CD14-positive monocyte (primary cell): ENCODE results near the gene CAMTA1. TPM values are rescaled to one million over a fixed set of nuclear protein-coding genes. Genes with fewer than 3 reads are reported as not detected.

Experiments
- DNase-seq, 3 donors: peaks; one replicate each; pipeline ENCODE4 v3.0.0-alpha.2; 2011 to 2022
- H2AFZ ChIP-seq: 2 replicates; pipeline ENCODE4 v1.6.0; 2012; ENCODE audit warnings: mild to moderate bottlenecking, low read depth, low read length, inconsistent platforms; ENCODE audit not compliant: insufficient read depth, poor library complexity, severe bottlenecking
- H3K27ac ChIP-seq, 2 donors: 1 replicate in 1 of 2; 2 replicates in 1 of 2; pipeline ENCODE4 v1.5.1; 2012 to 2013; ENCODE audit warnings: low read length in 2 of 2, control low read depth in 1 of 2, inconsistent platforms in 1 of 2, low read depth in 1 of 2, mild to moderate bottlenecking in 1 of 2
- H3K27me3 ChIP-seq, 2 donors: one replicate each; pipeline versions ENCODE4 v1.6.0 to v1.6.1; 2011 to 2013; ENCODE audit warnings: low read length in 2 of 2; ENCODE audit not compliant: control insufficient read depth in 2 of 2, insufficient read depth in 2 of 2
- H3K36me3 ChIP-seq, 2 donors: replicated peaks in 1 of 2; 1 replicate in 1 of 2; 2 replicates in 1 of 2; pipeline versions ENCODE4 v1.5.1 to v1.6.1; 2012 to 2013; ENCODE audit warnings: low read length in 2 of 2, control low read depth in 1 of 2, inconsistent platforms in 1 of 2, mild to moderate bottlenecking in 1 of 2; ENCODE audit not compliant: insufficient read depth in 2 of 2, control insufficient read depth in 1 of 2
- H3K4me1 ChIP-seq, 2 donors: 1 replicate in 1 of 2; 2 replicates in 1 of 2; pipeline versions ENCODE4 v1.5.1 to v1.6.1; 2012 to 2013; ENCODE audit warnings: low read length in 2 of 2, control low read depth in 1 of 2, inconsistent platforms in 1 of 2, mild to moderate bottlenecking in 1 of 2, moderate library complexity in 1 of 2; ENCODE audit not compliant: insufficient read depth in 2 of 2, control insufficient read depth in 1 of 2
- H3K4me2 ChIP-seq: replicated peaks from 2 replicates; pipeline ENCODE3; 2012; ENCODE audit warnings: low read length, moderate library complexity, mild to moderate bottlenecking; ENCODE audit not compliant: poor library complexity, severe bottlenecking; ENCODE audit errors: extremely low read depth
- H3K4me3 ChIP-seq, 3 experiments: fragments of 200-600 bp in 1 of 3; sonication (generic) in 1 of 3; replicated peaks in 1 of 3; 1 replicate in 2 of 3; 2 replicates in 1 of 3; pipeline ENCODE4 v1.5.1; 2011 to 2013; ENCODE audit warnings: low read length in 3 of 3, mild to moderate bottlenecking in 3 of 3, control low read depth in 2 of 3, low read depth in 2 of 3, inconsistent platforms in 1 of 3, moderate library complexity in 1 of 3
- H3K79me2 ChIP-seq: 2 replicates; pipeline ENCODE4 v1.6.0; 2012; ENCODE audit warnings: mild to moderate bottlenecking, control low read depth, inconsistent platforms, low read length, moderate library complexity; ENCODE audit not compliant: insufficient read depth
- H3K9ac ChIP-seq: 2 replicates; pipeline ENCODE4 v1.6.0; 2017; ENCODE audit warnings: low read length, mild to moderate bottlenecking; ENCODE audit not compliant: insufficient read depth, poor library complexity, severe bottlenecking
- H3K9me3 ChIP-seq, 2 donors: replicated peaks in 1 of 2; 1 replicate in 1 of 2; 2 replicates in 1 of 2; pipeline versions ENCODE4 v1.5.1 to v1.6.1; 2012 to 2013; ENCODE audit warnings: low read length in 2 of 2, control low read depth in 1 of 2; ENCODE audit not compliant: control insufficient read depth in 1 of 2, insufficient read depth in 1 of 2
- H4K20me1 ChIP-seq: 2 replicates; pipeline ENCODE4 v1.6.0; 2012; ENCODE audit warnings: mild to moderate bottlenecking, low read length, control low read depth, moderate library complexity; ENCODE audit not compliant: insufficient read depth
- H3K27ac Mint-ChIP-seq, 7 donors: one replicate each; pipeline ENCODE4 v1.8.0; 2020; ENCODE audit warnings: mild to moderate bottlenecking in 7 of 7, mixed read lengths in 7 of 7, moderate library complexity in 6 of 7, inconsistent platforms in 2 of 7
- H3K27me3 Mint-ChIP-seq, 3 donors: one replicate each; pipeline ENCODE4 v1.8.0; 2021 to 2022; ENCODE audit warnings: low read depth in 3 of 3, mild to moderate bottlenecking in 3 of 3, mixed read lengths in 3 of 3, moderate library complexity in 3 of 3, inconsistent platforms in 1 of 3
- H3K36me3 Mint-ChIP-seq, 2 donors: one replicate each; pipeline ENCODE4 v1.8.0; 2020; ENCODE audit warnings: mixed read lengths in 2 of 2, inconsistent platforms in 1 of 2, mild to moderate bottlenecking in 1 of 2
- H3K4me1 Mint-ChIP-seq: one replicate; pipeline ENCODE4 v1.8.0; 2020; ENCODE audit warnings: mild to moderate bottlenecking, mixed read lengths
- H3K4me3 Mint-ChIP-seq, 2 donors: one replicate each; pipeline ENCODE4 v1.8.0; 2020; ENCODE audit warnings: mild to moderate bottlenecking in 2 of 2, mixed read lengths in 2 of 2, moderate library complexity in 1 of 2
- H3K9me3 Mint-ChIP-seq, 7 donors: one replicate each; pipeline ENCODE4 v1.8.0; 2020 to 2022; ENCODE audit warnings: mixed read lengths in 7 of 7, mild to moderate bottlenecking in 6 of 7, moderate library complexity in 6 of 7, inconsistent platforms in 2 of 7
- CTCF ChIP-seq: fragments of 200-600 bp; IDR thresholded peaks from one replicate; pipeline ENCODE4 v1.8.0; 2022; ENCODE audit warnings: antibody characterized with exemption, mild to moderate bottlenecking
- WGBS: methylation state at CpG from one replicate; pipeline ENCODE4 v1.1.5; 2013; ENCODE audit warnings: missing lambda C conversion rate; ENCODE audit not compliant: insufficient coverage; 5-methylcytosine and 5-hydroxymethylcytosine counted together
- intact Hi-C, 2 donors: fragments of 100-400 bp; cut with micrococcal nuclease; formaldehyde crosslinking; loops; one replicate each; pipeline versions ENCODE4 v1.15.0 to v1.15.1; 2023
- polyA plus RNA-seq, 3 donors: library from polyadenylated mRNA; depleted of rRNA in 1 of 3; unstranded in 2 of 3; stranded (reverse) in 1 of 3; fragments of 300-500 nt in 2 of 3; fragments of >200 nt in 1 of 3; fragmentation: Illumina TruSeq in 2 of 3; gene quantifications; 1 replicate in 2 of 3; 2 replicates in 1 of 3; pipeline ENCODE4 v1.2.3, GENCODE V29; 2012 to 2021

The CAMTA1 gene
- polyA plus RNA-seq, 3 donors: 52.0 to 89.6 (median 78.3) TPM

GRCh38 chr1:7346070-7346596, 560.9 kb downstream of the CAMTA1 start:
- intact Hi-C loops: no loop called here
- no peak overlapping the region for H3K27ac Mint-ChIP-seq
- no peak for DNase-seq
- Histone ChIP-seq H3K9me3 (no peaks in the 10 kb centered on the region), H3K36me3 (no peaks in the 10 kb centered on the region), H3K9ac (no peak overlapping the region), H2AFZ (no peak overlapping the region), H3K27ac (no peak overlapping the region), H3K4me1 (no peaks in the 10 kb centered on the region), H3K4me2 (no peak overlapping the region), H3K27me3 (no peaks in the 10 kb centered on the region), H4K20me1 (no peaks in the 10 kb centered on the region), H3K79me2 (no peaks in the 10 kb centered on the region), H3K4me3 (no peak overlapping the region)
- peaks cover 0 to 2% (median 0%) of the 10 kb centered on the region in 7 donors for H3K9me3 Mint-ChIP-seq
- H3K4me3 Mint-ChIP-seq: no peak overlapping the region
- 67% methylated on average over 2 of the region's 3 CpGs for WGBS
- H3K27me3 Mint-ChIP-seq: peaks cover 3 to 6% (median 4%) of the 10 kb centered on the region in 3 donors
- TF ChIP-seq CTCF: no peak
- no peaks in the 10 kb centered on the region for H3K4me1 Mint-ChIP-seq
- H3K36me3 Mint-ChIP-seq: no peaks in the 10 kb centered on the region

DNA sequence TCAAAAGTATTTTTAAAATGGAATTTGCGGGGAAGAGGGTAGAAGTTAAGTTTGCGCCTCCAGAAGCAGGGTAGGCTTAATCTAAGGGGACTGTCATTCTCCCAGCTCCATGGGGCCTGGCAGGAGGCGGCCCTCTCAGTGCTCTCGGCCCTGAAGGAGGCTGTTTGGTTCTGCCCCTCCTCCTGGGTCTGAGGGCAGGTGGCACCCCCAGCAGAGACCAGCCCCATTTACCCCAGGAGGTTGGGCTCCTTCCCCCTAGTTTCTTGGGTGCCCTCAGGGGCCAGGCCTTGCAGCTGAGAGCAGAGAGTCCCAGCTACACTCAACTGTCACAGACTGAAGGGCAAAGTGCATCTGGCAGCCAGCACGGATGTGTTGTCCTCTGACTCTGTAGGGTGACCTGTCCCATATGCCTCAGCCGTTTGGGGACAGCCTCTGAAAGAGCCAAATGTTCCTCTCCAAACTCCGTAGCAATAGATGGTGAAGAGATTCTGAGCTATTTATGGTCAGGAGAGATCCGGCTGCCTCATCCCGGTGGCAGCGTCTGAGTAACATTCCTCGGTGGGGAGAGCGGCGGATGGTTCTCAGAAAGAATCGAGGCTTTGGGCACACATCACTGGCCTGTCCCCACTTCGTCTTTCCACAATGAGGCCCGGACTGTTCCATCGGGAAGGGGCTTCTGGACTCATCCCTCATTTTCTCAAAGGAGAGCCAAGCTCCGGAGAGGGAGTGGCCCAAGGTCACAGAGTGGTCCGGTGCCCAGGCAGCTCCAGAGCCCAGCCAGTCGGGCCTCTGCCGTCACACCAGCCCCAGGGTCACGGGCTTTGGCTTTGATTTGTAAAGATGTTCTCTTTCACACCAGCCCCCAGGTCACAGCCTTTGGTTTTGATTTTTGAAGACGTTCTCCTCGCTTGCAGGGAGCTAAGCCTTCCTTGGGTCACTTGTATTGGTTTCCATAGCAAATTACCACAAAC, 561.6 kb downstream of the CAMTA1 start:
- intact Hi-C loops: no loop called here
- no peak for DNase-seq
- no peaks in the 10 kb centered on the region for H3K4me1 Mint-ChIP-seq

More for the DNA sequence above, 561.6 kb downstream of the CAMTA1 start:
- no peak overlapping the region for H3K27ac ChIP-seq
- H3K4me3 ChIP-seq: no peak overlapping the region
- no peaks in the 10 kb centered on the region for H3K36me3 ChIP-seq
- Mint-ChIP-seq H3K27ac (no peak overlapping the region), H3K9me3 (peaks cover 0 to 2% (median 0%) of the 10 kb centered on the region in 7 donors), H3K4me3 (no peak overlapping the region), H3K36me3 (no peaks in the 10 kb centered on the region), H3K27me3 (peaks cover 4 to 6% (median 4%) of the 10 kb centered on the region in 3 donors)
- H3K4me2 ChIP-seq: no peak overlapping the region
- 93% methylated on average over 19 of the region's 24 CpGs for WGBS
- no peak overlapping the region for H3K9ac ChIP-seq
- H3K79me2 ChIP-seq: no peaks in the 10 kb centered on the region
- no peaks in the 10 kb centered on the region for H4K20me1 ChIP-seq
- H3K9me3 ChIP-seq: no peaks in the 10 kb centered on the region
- no peaks in the 10 kb centered on the region for H3K27me3 ChIP-seq
- H3K4me1 ChIP-seq: no peaks in the 10 kb centered on the region
- TF ChIP-seq CTCF: no peak
- no peak overlapping the region for H2AFZ ChIP-seq
